GM08714 (cell line): ENCODE measurements around the gene IDS.
"Not testable (repeated sequence)": the region's sequence is repeated elsewhere in the genome, so short reads cannot be mapped to it uniquely, and the experiment has no call there.

Source experiments
- H3K4me3 ChIP-seq: fragments of 200-500 bp; sonication (Bioruptor generic); 2 replicates; pipeline ENCODE4 v1.5.1; 2014; ENCODE audit warnings: mild to moderate bottlenecking, low read length, inconsistent platforms
- ZNF274 ChIP-seq: IDR thresholded peaks from 2 replicates; pipeline ENCODE4 v1.6.1; 2012; ENCODE audit warnings: mild to moderate bottlenecking, low read depth, low read length

IDS gene

DNA sequence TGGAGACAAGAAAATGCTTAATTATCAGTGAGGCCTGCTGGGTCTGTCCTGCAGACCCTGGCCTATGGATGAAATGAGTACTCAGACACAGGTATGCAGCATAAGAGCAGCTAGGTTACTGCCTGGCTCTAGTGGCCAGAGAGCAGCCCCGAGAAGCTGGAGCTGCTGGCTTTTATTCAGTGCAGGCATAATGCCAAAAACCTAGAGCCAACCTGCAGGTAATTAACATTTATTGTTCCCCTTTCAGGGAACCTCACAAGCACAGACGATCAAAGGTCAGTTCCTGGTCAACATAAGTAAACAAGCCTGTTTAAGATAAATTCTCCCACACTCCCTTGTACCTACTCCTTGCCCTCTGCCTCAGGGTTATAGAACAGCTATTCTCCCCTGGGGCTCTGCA, 13.3 kb downstream of the IDS start:
- no peak overlapping the region for H3K4me3 ChIP-seq
- no peak for TF ChIP-seq ZNF274

DNA sequence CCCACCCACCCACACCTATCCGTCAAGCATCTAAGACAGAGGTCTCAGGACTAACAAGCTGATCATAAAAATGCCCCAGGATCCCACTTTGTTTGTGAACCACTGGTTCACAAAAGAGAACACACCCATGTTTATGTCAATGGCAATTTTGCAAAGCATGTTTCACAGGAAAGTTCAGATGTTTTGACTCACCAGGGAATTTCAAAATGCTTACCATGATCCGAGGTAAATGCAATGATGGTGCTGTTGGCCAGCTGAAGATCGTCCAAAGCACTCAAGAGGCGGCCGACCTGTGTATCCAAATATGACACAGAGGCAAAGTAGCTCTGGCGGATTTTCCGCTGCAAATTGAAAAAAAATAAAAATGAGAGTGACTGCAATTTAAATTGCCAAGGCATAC, 15.0 kb downstream of the IDS start:
- no peak for TF ChIP-seq ZNF274
- H3K4me3 ChIP-seq: no peak overlapping the region

GRCh38 chrX:149488411-149489052, 16.6 kb downstream of the IDS start:
- H3K4me3 ChIP-seq: not testable (repeated sequence)

DNA sequence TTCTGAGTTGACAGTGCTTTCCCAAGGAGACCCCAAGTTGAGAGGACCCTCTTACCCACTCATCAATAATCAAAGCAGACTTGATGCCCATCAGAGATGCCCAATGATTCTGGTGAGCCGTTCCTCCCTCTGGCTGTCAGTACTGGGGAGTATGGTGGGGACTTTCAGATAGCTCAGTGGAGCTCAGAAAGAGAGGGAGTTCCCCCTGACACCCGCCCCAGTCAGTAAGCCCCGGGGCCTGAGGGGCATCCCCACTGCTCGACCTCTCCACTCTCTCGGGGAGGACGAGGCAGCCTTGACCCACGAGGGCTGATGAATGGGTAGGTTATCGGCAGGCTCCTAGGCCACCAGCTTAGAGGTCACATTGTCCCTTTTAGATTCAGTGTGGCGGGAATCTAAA, 17.1 kb downstream of the IDS start:
- not testable (repeated sequence) for H3K4me3 ChIP-seq

GRCh38 chrX:149487292-149487691, 17.8 kb downstream of the IDS start:
- no peak for TF ChIP-seq ZNF274
- H3K4me3 ChIP-seq: no peak overlapping the region

DNA sequence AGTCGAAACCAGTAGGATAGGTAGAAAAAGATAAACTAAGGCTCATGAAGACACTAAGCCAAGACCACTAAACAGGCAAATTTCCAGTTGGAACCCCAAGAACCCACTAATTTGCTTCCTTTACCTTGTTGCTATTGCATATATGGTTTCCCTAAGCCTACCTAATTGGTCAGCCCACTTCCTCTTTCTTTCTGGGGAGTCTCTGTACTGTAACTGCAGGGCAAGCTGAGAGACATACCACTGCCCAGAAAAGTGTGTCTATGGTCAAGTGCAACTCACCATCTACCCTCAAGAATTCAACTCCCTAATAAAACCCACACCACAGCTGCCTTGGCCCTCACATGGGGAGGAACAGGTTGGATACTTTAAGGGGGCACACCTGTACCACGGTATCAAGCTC, 28.6 kb downstream of the IDS start:
- TF ChIP-seq ZNF274: no peak
- H3K4me3 ChIP-seq: no peak overlapping the region

DNA sequence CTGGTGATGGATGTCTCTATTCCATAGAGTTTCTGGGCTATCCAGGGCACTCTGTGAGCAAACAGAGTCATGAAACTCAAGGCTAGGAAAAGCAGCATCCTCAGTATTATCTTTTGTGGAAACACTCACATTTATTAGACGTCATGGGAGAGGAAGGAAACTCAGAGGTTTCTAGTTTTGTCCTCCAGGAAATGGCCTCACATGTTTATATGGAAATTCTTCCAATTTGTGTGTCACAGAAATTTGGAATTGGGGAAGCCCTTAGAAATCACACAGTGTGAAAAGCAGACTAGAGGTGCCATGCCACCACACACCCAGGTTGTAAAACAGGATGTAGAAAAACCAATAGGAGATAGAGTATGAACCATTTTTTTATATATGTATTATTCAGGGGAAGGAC, 31.1 kb downstream of the IDS start:
- no peak overlapping the region for H3K4me3 ChIP-seq
- TF ChIP-seq ZNF274: no peak

DNA sequence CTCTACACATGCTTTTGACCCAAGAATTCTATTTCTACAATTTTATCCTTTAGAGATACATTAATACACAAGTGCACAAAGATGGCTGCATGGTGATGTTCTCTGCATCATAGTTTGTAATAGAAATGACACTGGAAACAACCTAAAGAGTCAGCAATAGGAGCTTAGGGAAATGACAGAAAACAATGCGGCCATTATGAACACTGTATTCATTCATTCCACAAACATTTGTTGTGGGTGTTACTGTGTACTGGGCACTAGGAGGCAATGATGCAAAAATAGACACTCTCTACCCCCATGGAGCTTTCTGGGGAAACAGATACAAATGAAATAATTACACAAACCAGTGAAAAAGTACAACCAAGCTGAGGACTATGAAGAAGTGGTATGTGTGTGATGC, 32.0 kb downstream of the IDS start:
- no peak for TF ChIP-seq ZNF274
- H3K4me3 ChIP-seq: no peak overlapping the region

GRCh38 chrX:149472625-149473024, 32.5 kb downstream of the IDS start:
- TF ChIP-seq ZNF274: no peak
- H3K4me3 ChIP-seq: no peak overlapping the region

- no peak overlapping the region for H3K4me3 ChIP-seq
- TF ChIP-seq ZNF274: no peak
Observed at GRCh38 chrX:149471397-149471796, 33.7 kb downstream of the IDS start.

DNA sequence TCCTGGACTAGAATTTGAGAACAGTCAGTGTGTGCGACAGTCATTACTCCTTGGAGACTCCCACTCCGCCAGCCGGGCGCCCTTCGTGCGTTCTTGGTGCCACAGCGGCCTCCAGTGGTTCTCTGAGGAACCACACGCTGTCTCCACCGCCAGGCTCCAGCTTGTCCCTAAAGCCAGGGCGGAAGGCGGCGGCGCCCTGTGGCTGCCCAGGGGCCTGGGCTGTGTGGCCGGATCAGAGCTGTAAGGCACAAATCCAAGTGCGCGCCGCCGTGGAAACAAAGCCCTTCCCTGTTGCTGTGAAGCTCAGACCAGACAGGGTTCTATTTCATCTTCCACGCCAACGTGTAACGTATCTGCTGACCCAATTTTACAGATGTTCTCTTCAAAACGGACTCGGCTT, 34.2 kb downstream of the IDS start:
- no peak for TF ChIP-seq ZNF274
- H3K4me3 ChIP-seq: no peak overlapping the region

GRCh38 chrX:149469406-149469805, 35.7 kb downstream of the IDS start:
- no peak for TF ChIP-seq ZNF274
- H3K4me3 ChIP-seq: no peak overlapping the region

GRCh38 chrX:149467920-149468319, 37.2 kb downstream of the IDS start:
- TF ChIP-seq ZNF274: no peak
- no peak overlapping the region for H3K4me3 ChIP-seq

- H3K4me3 ChIP-seq: no peak overlapping the region
- no peak for TF ChIP-seq ZNF274
Observed at GRCh38 chrX:149467461-149467860, 37.6 kb downstream of the IDS start.

DNA sequence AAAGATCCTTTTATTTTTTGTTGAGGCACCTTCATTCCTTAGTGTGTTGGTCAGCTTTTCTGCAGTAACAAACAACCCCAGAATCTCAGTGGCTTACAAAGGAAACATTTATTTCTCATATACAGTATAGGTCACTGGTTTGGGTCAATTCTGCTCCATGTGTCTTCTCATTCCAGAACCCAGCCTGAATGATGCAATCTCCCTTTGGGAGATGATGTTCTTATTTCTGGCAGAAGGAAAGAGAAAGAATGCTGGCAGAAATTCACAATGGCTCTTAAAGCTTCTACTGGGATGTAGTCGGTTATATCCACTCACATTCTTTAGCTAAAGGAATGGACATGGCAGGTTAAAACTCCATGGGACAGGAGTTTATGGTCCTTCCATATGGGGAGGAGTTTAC, 42.3 kb downstream of the IDS start:
- H3K4me3 ChIP-seq: no peak overlapping the region
- TF ChIP-seq ZNF274: no peak

DNA sequence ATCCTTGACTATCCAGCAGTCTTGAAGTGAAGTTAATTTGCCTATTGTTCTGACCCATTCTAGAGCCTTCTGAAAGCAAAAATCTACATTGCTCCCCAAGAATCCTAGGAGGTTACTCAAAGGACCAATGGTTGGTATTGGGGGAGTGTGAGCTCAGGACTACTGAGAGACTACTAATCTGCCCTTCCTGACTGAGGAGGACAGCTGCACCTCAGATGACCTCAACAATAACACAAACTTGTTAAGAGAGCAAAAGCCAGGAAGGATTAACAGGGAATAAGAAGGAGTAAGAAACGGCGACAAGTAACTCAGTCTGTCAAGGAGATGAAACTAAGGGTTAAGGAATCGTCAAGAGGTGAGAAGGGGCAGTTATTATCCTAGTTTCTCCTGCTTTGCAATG, 43.4 kb downstream of the IDS start:
- TF ChIP-seq ZNF274: no peak
- no peak overlapping the region for H3K4me3 ChIP-seq

GRCh38 chrX:149458586-149458985, 46.5 kb downstream of the IDS start:
- no peak overlapping the region for H3K4me3 ChIP-seq
- TF ChIP-seq ZNF274: no peak
